ENCODE results near the gene C16orf46.

C16orf46 gene

DNA sequence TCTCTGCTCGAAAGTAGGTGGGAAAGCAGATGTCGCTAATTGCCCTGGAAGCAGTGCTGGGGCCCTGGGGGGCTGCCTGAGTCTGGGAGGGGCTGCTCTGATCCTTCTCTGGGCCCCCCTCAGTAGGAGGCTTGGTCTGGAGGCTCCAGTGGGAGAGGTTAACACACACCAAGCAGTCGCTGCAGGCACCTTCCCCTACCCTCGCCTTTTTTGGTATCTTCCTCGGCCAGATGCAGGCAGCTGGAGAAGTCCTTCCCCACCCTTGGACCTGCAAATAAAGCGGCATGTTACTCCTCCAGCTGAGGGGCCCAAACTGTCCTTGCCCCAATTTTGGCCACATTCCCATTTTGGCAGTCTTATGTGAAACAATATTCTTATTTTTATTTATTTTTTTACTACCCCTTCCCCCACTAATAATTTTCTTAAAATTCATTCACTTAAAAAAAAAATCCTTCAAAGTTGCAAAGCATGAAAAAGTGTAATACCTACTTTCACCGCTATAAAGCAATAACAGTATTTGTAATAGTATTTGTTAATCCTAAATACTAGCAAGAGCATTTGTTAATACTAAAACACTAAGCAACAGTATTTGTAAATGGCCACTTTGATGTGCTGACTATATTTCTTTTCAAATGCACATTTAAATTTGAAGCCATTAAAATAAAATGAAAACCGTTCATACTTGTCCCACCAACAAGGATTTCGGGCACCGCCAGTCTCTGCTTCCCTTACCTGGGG lies 15.0 kb downstream of the C16orf46 start:
- intact Hi-C loops (cut with micrococcal nuclease): no loop called here
- Mint-ChIP-seq H3K4me3 (no peak overlapping the region), H3K27me3 (no peaks in the 10 kb centered on the region), H3K27ac (no peak overlapping the region), H3K9me3 (no peaks in the 10 kb centered on the region), H3K4me1 (ENCODE audit: low read depth) (no peaks in the 10 kb centered on the region), H3K36me3 (ENCODE audit: low read depth) (no peaks in the 10 kb centered on the region)

DNA sequence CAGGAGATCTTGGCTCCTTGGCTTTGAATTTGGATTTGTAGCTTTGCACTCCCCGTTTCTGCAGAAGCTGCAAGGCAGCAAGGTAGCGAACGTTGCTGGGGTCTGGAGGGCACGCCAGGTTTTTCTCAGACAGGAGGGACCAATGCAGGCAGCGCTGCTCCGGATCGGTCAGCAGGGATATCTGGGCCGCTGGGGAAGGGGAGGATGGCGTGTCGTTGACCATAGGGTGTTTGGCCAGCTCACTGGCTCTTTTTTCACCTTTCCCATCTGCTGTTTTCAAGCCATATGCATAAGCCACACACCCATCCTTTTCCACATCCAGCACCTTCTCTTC lies 15.8 kb downstream of the C16orf46 start:
- intact Hi-C loops (cut with micrococcal nuclease): no loop called here
- no peaks in the 10 kb centered on the region for H3K4me1 Mint-ChIP-seq (ENCODE audit: low read depth)
- no peaks in the 10 kb centered on the region for H3K36me3 Mint-ChIP-seq (ENCODE audit: low read depth)
- no peak overlapping the region for H3K27ac Mint-ChIP-seq
- H3K27me3 Mint-ChIP-seq: no peaks in the 10 kb centered on the region
- no peak overlapping the region for H3K4me3 Mint-ChIP-seq
- no peaks in the 10 kb centered on the region for H3K9me3 Mint-ChIP-seq

DNA sequence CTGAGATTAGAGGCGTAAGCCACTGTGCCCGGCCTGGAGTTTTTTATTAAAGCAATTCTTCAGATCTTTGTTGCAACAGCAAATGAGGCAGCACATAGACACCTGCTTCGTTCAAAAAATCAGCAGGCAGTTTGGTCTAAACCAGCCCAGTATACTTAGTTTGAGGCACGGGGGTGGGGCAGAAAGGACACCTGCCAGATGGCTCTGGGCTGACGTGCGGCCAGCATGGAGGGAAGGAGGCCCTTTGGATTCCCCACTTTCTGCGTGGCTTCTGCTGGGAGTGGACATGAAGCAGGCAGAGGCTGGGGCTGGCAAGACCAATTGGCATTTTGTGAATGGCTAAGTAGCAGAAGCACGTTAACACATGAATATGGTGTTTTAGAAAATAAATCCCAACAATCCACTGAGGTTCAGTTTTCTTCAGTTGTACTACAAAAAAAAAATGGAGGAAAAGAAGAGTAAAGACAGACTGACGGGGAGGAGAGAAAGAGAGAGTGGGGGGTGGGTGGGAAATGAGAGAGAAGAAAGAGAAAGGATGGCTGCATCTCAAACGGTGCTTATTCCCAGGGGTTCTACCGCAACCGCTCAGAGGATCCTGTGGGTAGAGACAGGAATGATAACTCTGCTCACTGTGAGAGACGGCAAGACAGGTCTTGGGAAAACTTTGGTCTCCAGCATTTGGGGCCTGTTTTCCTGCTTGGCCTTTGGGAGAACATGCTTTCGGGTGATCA lies 16.3 kb downstream of the C16orf46 start:
- intact Hi-C loops (cut with micrococcal nuclease): no loop called here

DNA sequence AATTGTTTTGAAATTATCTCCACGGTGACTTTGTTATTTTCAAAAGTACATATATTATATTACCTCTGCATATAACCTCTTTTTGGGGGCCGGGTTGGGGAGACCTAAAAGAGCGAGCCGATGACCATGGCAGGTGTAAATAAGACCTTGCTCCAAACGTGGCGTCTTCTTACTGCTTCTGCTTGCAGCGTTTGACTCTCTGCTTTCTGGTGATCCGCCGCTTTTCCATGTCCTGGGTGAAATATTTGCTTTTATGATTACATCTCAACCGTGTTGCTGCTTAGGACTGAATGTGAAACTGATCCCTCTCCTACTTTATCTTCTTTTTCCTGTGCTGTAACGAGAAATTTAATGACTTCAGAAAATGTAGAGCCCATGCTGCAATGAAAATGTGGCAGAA lies 23.3 kb downstream of the C16orf46 start:
- H3K36me3 Mint-ChIP-seq (ENCODE audit: low read depth): peaks cover under 1% of the 10 kb centered on the region
- no peaks in the 10 kb centered on the region for H3K27me3 Mint-ChIP-seq
- H3K27ac Mint-ChIP-seq: no peak overlapping the region
- H3K4me3 Mint-ChIP-seq: no peak overlapping the region
- H3K4me1 Mint-ChIP-seq (ENCODE audit: low read depth): no peaks in the 10 kb centered on the region
- intact Hi-C loops (cut with micrococcal nuclease): no loop called here
- peaks cover 22% of the 10 kb centered on the region for H3K9me3 Mint-ChIP-seq

More for the DNA sequence above, 16.3 kb downstream of the C16orf46 start:
- H3K4me1 Mint-ChIP-seq (ENCODE audit: low read depth): no peaks in the 10 kb centered on the region
- no peaks in the 10 kb centered on the region for H3K9me3 Mint-ChIP-seq
- H3K36me3 Mint-ChIP-seq (ENCODE audit: low read depth): no peaks in the 10 kb centered on the region
- no peak overlapping the region for H3K27ac Mint-ChIP-seq
- no peak overlapping the region for H3K4me3 Mint-ChIP-seq
- no peaks in the 10 kb centered on the region for H3K27me3 Mint-ChIP-seq

DNA sequence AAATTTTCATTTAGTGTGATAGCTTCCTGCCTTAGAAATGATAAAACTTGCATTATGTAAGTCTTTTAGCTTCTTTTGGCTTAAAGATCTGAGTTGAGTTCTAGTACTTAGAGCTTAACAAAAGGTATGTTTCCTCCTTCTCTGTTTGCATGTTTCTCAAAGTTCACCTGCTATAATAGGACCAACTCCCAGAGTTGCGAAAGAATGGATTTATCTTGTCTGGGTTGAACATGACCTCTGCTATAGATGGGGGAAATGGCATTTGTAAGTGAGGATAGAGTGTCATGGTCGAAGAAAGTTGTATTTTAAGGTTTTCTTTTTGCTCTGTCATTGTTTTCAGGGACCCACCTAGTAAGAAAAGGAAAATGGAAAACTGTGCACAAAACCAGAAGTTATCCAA lies 34.2 kb downstream of the C16orf46 start:
- Mint-ChIP-seq H3K9me3 (peaks cover 1% of the 10 kb centered on the region), H3K4me1 (ENCODE audit: low read depth) (peaks cover 26% of the 10 kb centered on the region), H3K4me3 (no peak overlapping the region), H3K27me3 (no peaks in the 10 kb centered on the region), H3K36me3 (ENCODE audit: low read depth) (peaks cover 76% of the 10 kb centered on the region), H3K27ac (no peak overlapping the region)
- intact Hi-C loops (cut with micrococcal nuclease): no loop called here

DNA sequence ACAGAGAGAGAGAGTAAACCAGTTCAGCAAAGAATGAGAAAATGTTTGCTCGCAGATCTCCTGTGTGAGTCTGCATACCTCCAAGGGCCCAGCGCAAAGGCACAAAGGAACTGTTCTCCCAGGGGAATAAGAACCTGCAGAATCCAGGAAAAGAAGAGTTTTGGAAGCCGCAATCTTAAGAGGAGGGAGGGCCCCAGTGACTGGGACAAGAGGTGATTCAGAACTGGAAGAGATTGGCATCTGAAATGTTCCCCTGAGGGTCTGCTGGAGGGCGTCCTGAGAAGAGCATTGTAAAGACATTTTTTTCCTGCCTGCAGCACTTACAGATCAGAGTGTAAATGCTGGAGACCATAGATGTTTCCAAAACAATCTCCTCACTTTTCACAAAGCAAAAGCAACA lies 35.3 kb downstream of the C16orf46 start:
- no peak overlapping the region for H3K4me3 Mint-ChIP-seq
- H3K36me3 Mint-ChIP-seq (ENCODE audit: low read depth): peaks cover 76% of the 10 kb centered on the region
- no peak overlapping the region for H3K27ac Mint-ChIP-seq
- no peaks in the 10 kb centered on the region for H3K27me3 Mint-ChIP-seq
- H3K4me1 Mint-ChIP-seq (ENCODE audit: low read depth): peaks cover 36% of the 10 kb centered on the region
- intact Hi-C loops (cut with micrococcal nuclease): no loop called here
- H3K9me3 Mint-ChIP-seq: no peaks in the 10 kb centered on the region

DNA sequence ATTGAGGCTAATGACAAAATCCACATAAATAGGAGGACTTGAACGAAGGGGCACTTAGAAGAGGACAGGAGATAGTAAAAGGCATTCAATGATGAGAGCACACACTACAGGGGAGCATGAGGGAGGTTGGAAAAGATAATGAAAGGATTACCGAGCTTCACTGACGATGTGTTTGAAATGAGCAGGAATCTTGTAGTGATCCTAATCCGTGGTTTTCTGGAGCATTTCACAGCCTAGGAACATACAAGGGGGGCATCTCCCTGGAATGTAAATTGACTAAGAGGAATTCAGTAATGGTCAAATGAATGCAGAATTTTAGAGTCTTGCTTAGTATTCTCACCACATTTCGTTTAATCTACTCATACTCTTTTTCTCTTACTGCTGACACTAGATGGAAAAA lies 36.2 kb downstream of the C16orf46 start:
- H3K27me3 Mint-ChIP-seq: no peaks in the 10 kb centered on the region
- H3K27ac Mint-ChIP-seq: no peak overlapping the region
- peaks cover 75% of the 10 kb centered on the region for H3K36me3 Mint-ChIP-seq (ENCODE audit: low read depth)
- no peaks in the 10 kb centered on the region for H3K9me3 Mint-ChIP-seq
- no peak overlapping the region for H3K4me3 Mint-ChIP-seq
- intact Hi-C loops (cut with micrococcal nuclease): no loop called here
- H3K4me1 Mint-ChIP-seq (ENCODE audit: low read depth): peaks cover 39% of the 10 kb centered on the region

DNA sequence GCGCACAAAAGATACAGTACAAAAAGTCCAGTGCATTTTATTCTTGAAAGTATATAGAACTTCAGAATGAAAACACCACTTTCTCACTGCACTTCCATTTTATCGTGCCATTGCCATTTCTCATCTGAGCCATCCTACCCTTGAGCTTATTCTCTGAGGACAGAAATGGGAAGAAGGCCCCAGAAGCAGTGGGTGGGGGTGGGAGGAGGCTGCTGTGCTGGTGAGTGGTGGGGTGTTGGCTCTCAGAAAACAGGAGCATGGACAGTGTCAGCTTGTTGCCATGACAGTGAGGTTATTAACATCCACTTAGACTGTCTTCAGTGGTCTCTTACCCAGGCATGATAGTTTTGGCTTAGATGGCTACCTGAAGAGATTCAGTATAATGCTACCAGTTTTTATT lies 36.9 kb downstream of the C16orf46 start:
- Mint-ChIP-seq H3K27ac (peak overlapping the region; percentile 54), H3K27me3 (no peaks in the 10 kb centered on the region), H3K9me3 (no peaks in the 10 kb centered on the region), H3K36me3 (ENCODE audit: low read depth) (peaks cover 69% of the 10 kb centered on the region), H3K4me3 (no peak overlapping the region), H3K4me1 (ENCODE audit: low read depth) (peaks cover 43% of the 10 kb centered on the region)
- intact Hi-C loops (cut with micrococcal nuclease): no loop called here

DNA sequence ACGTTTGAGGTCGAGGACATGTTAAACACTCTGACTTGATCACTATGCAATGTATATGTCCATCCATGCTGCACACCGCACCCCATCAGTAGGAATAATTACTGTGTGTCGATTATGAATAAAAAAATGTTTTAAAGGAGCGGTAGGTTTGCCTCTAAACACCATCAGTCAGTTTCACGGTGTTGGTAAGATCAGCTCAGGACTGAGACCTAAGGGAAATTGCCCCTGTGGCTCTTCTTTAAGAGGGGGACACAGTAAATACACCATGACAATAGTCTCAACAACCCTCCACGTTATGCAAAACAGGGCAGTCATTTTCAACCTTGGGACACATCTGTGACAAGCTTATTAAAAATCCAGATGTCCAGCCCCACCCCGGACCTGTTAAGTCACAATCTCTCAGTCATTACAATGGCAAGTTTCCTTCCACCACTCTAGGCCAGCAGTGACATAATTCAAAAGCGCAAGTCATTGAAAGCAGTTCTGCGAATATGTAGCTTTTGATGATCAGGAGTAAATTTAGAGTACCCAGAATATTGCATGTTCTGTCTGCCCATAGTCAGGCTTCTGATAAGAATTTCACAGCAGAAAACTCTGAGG lies 40.2 kb downstream of the C16orf46 start:
- no peaks in the 10 kb centered on the region for H3K9me3 Mint-ChIP-seq
- H3K27me3 Mint-ChIP-seq: no peaks in the 10 kb centered on the region
- no peak overlapping the region for H3K27ac Mint-ChIP-seq
- H3K4me3 Mint-ChIP-seq: peak overlapping the region; percentile 78
- intact Hi-C loops (cut with micrococcal nuclease): loop anchor here (10.0 kb wide), 1 partner anchor 698 kb away; no protein-coding TSS in a partner anchor
- peaks cover 37% of the 10 kb centered on the region for H3K36me3 Mint-ChIP-seq (ENCODE audit: low read depth)
- peaks cover 43% of the 10 kb centered on the region for H3K4me1 Mint-ChIP-seq (ENCODE audit: low read depth)

DNA sequence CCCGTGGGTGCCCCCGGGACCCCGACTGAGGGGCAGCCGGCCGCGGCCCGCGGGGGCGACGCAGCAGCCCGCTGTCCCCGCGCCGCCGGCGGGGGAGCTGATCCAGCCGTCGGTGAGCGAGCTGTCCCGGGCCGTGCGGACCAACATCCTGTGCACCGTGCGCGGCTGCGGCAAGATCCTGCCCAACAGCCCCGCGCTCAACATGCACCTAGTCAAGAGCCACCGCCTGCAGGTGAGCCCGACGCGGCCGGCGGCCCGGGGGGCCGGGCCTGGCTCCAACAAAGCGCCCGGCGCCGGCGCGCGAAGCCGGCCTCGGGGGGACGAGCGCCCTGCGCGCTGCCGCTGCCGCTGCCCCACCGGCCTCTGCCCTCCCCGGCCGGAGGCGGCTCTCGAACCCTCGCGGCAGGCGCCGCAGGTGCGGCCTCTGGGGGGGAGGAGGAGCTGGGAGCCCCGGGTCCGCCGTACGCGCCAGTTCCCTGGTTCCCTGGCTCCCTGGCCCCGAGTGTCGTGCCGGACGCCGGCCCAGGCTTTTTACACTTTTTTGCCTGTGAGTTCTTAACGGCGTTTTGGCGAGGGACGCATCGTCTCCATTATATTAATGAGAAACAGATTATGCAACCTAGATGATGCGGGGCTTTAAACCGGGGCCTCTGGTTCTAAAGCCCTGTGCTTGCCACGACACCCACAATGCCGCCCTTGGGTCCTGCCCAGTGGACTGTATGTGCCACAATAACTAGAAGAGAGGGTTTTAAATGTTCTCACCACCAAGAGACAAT lies 40.9 kb downstream of the C16orf46 start:
- Mint-ChIP-seq H3K27me3 (no peaks in the 10 kb centered on the region), H3K4me1 (ENCODE audit: low read depth) (peaks cover 43% of the 10 kb centered on the region), H3K36me3 (ENCODE audit: low read depth) (peaks cover 30% of the 10 kb centered on the region), H3K9me3 (no peaks in the 10 kb centered on the region), H3K4me3 (peak overlapping the region; percentile 78), H3K27ac (no peak overlapping the region)
- intact Hi-C loops (cut with micrococcal nuclease): loop anchor here (1.0 to 10.0 kb wide), 3 partner anchors 29 to 699 kb away; partner anchors contain the start of genes CENPN and CMC2

DNA sequence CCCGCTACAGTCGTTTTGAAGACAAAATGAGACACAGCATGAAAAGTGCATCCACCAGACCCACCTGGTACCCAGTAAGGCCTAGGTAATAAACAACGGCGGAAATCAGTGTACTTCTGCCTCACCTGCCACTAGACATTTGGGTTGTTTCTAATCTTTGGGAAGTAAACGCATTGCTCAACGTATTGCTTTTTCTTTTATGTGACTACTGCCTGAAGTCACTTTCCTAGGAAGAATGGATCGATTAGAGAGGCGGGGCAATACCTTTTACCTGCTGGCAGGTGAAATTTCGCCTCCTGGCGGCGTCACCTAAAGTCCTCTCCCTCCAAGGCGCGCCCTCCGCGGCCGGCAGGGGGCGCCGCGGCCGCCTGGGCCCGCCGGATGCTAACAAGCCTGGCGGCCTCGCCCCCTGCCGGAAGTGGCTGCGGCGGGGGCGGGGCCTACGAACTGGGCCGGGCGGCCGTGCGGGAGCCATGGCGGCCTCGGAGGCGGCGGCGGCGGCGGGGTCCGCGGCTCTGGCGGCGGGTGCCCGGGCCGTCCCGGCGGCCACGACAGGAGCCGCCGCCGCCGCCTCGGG lies 41.6 kb downstream of the C16orf46 start, which contains the start of gene ATMIN:
Gene ATMIN (plus strand): TSS at position 445 of the 577 bp plus-strand sequence. CDS start 29 bp downstream, at position 474.
- H3K27me3 Mint-ChIP-seq: no peaks in the 10 kb centered on the region
- no peak within 1 kb of the TSS for H3K27ac Mint-ChIP-seq
- H3K4me1 Mint-ChIP-seq (ENCODE audit: low read depth): peaks cover 40% of the 10 kb centered on the region
- H3K4me3 Mint-ChIP-seq: peak within 1 kb of the TSS; percentile 78
- intact Hi-C loops (cut with micrococcal nuclease): loop anchor here (1.0 to 10.0 kb wide), 3 partner anchors 29 to 699 kb away; partner anchors contain the start of genes CENPN and CMC2
- H3K9me3 Mint-ChIP-seq: no peaks in the 10 kb centered on the region
- peaks cover 24% of the 10 kb centered on the region for H3K36me3 Mint-ChIP-seq (ENCODE audit: low read depth)

DNA sequence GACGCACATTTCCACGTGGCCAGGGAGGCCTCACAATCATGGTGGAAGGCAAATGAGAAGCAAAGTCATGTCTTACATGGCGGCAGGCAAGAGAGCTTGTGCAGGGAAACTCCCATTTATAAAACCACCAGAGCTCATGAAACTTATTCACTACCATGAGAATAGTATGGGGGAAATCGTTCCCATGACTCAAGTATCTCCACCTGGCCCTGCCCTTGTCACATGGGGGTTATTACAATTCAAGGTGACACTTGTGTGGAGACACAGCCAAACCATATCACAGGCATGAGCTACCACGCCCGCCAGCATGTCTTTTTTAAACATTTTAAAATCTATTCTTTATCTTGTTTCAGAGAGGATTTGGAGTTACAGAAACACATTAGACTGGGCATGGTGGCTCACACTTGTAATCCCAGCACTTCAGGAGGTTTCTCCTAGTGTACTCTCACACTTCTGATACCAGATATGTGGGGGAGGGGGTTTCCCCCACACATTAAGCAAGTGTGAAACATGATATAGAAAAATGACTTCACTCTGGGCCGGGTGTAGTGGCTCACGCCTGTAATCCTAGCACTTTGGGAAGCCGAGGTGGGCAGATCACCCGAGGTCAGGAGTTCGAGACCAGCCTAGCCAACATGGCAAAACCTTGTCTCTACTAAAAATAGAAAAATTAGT lies 47.0 kb downstream of the C16orf46 start:
- intact Hi-C loops (cut with micrococcal nuclease): loop anchor here (10.0 kb wide), 1 partner anchor 705 kb away; no protein-coding TSS in a partner anchor
- H3K9me3 Mint-ChIP-seq: no peaks in the 10 kb centered on the region
- H3K27ac Mint-ChIP-seq: no peak overlapping the region
- H3K27me3 Mint-ChIP-seq: no peaks in the 10 kb centered on the region
- H3K36me3 Mint-ChIP-seq (ENCODE audit: low read depth): peaks cover 30% of the 10 kb centered on the region
- H3K4me1 Mint-ChIP-seq (ENCODE audit: low read depth): no peaks in the 10 kb centered on the region
- no peak overlapping the region for H3K4me3 Mint-ChIP-seq

DNA sequence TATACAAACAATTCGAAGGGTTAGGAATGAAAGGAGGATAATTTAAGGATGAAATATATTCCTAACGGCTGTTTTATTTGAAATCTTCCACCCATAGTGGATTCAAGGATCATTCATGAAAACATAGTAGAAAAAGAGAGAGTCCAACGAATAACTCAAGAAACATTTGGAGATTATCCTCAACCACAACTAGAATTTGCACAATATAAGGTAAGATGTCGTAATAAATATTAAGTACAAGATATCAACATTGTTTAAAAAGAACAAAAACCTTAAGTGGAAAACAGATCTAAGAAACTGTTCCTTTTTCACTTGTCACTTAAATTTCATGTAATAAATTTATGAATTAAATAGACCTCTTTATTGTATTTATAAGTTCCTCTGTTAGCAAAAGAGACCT lies 50.6 kb downstream of the C16orf46 start:
- no peak overlapping the region for H3K27ac Mint-ChIP-seq
- H3K4me1 Mint-ChIP-seq (ENCODE audit: low read depth): no peaks in the 10 kb centered on the region
- no peaks in the 10 kb centered on the region for H3K27me3 Mint-ChIP-seq
- H3K36me3 Mint-ChIP-seq (ENCODE audit: low read depth): peaks cover 50% of the 10 kb centered on the region
- no peaks in the 10 kb centered on the region for H3K9me3 Mint-ChIP-seq
- intact Hi-C loops (cut with micrococcal nuclease): no loop called here
- H3K4me3 Mint-ChIP-seq: no peak overlapping the region

Measured in dendritic cell treated with granulocyte-macrophage colony-stimulating factor and Interleukin-4, amounts not matched to agents 40 ng/mL and 50 ng/mL, for 4 days (primary cell).